ENCODE data around the gene NAA40. TPM values are rescaled to one million over a fixed set of nuclear protein-coding genes. Genes with fewer than 3 reads are reported as not detected.

Gene NAA40
- total RNA-seq, 1 donor from 2014 or later, result 19.7 TPM

GRCh38 chr11:63979426-63979825 lies 40.6 kb downstream of the NAA40 start:
- H3K4me1 ChIP-seq, result peaks cover 64% of the 10 kb centered on the region
- H3K36me3 ChIP-seq, result peaks cover 13% of the 10 kb centered on the region
- TF ChIP-seq CTCF (IDR thresholded peaks at IDR 0.05; ENCODE audit: borderline replicate concordance), result no peak
- peak overlapping the region; percentile 11 for H3K27ac ChIP-seq (replicated peaks)
- intact Hi-C loops (cut with micrococcal nuclease), result no loop called here
- no peak for DNase-seq
- H3K9me3 ChIP-seq (replicated peaks), result no peaks in the 10 kb centered on the region
- H3K4me3 ChIP-seq, result no peak overlapping the region
- H3K27me3 ChIP-seq (ENCODE audit: low read depth), result no peaks in the 10 kb centered on the region

DNA sequence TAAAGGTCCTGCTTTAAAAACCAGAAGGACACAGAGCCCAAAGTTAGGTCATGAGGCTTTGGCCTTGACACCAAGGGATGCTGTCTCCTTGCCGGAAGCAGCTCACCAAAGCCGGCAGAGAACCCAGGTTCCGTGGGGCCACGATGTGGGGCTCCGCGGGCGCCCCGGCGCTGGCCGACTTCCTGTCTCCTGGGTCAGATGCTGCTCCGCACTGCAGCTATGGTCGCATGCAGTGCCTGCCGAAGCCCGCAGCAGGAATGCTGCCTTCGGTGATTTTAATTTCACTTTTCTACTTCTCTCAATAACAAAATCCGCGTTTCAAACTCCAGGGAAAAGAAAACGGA lies 47.0 kb downstream of the NAA40 start:
- H3K27ac ChIP-seq (replicated peaks), result peak overlapping the region; percentile 90
- H3K4me3 ChIP-seq, result peak overlapping the region; percentile 97
- peaks cover 48% of the 10 kb centered on the region for H3K4me1 ChIP-seq
- H3K36me3 ChIP-seq, result peaks cover 18% of the 10 kb centered on the region
- H3K9me3 ChIP-seq (replicated peaks), result no peaks in the 10 kb centered on the region
- intact Hi-C loops (cut with micrococcal nuclease), result no loop called here
- no peaks in the 10 kb centered on the region for H3K27me3 ChIP-seq (ENCODE audit: low read depth)
- no peak for TF ChIP-seq CTCF (IDR thresholded peaks at IDR 0.05; ENCODE audit: borderline replicate concordance)
- no peak for DNase-seq

GRCh38 chr11:63986156-63986931 lies 47.5 kb downstream of the NAA40 start, which contains the start of gene OTUB1:
TSS of gene OTUB1 (plus strand) at chr11:63986438. CDS start at chr11:63986457, 19 bp downstream.
- DNase-seq, result peak; percentile 90
- TF ChIP-seq CTCF (IDR thresholded peaks at IDR 0.05; ENCODE audit: borderline replicate concordance), result no peak
- no peaks in the 10 kb centered on the region for H3K27me3 ChIP-seq (ENCODE audit: low read depth)
- peak within 1 kb of the TSS; percentile 90 for H3K27ac ChIP-seq (replicated peaks)
- intact Hi-C loops (cut with micrococcal nuclease), result no loop called here
- peaks cover 24% of the 10 kb centered on the region for H3K36me3 ChIP-seq
- peak within 1 kb of the TSS; percentile 97 for H3K4me3 ChIP-seq
- no peaks in the 10 kb centered on the region for H3K9me3 ChIP-seq (replicated peaks)
- H3K4me1 ChIP-seq, result peaks cover 48% of the 10 kb centered on the region

DNA sequence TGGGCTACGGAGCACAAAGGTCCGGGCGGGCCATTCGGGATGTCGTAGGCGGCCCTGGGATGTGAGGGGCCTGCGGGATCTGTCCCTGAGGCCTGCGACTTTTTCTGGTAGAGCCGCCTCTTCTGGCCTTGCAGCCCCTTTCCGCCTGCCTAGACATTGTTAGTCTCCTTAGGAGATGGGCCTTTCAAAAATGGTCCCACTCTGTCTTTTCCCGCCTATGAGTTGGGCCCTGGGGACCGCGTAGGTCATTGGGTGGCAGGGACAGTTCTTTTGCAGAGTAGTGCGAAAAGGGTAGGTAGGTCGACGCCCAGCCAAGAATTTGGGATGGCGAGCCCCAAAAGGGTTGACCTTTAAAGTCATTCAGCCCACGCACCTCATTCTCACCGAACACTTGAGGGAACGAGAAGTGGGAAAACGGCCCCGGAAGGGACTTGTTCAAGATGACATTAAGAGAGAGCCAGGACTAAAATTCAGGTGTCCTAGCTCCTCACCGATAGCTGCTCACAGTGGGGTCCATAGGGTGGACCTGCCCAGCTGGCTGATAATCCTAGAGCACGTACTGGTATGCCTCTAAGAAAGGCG lies 48.2 kb downstream of the NAA40 start:
- Histone ChIP-seq H3K9me3 (replicated peaks) (no peaks in the 10 kb centered on the region), H3K36me3 (peaks cover 30% of the 10 kb centered on the region), H3K4me1 (peaks cover 43% of the 10 kb centered on the region), H3K27me3 (ENCODE audit: low read depth) (no peaks in the 10 kb centered on the region), H3K27ac (replicated peaks) (peak overlapping the region; percentile 90), H3K4me3 (peak overlapping the region; percentile 97)
- no peak for TF ChIP-seq CTCF (IDR thresholded peaks at IDR 0.05; ENCODE audit: borderline replicate concordance)
- DNase-seq, result no peak
- intact Hi-C loops (cut with micrococcal nuclease), result no loop called here

- TF ChIP-seq CTCF (IDR thresholded peaks at IDR 0.05; ENCODE audit: borderline replicate concordance), result no peak
- Histone ChIP-seq H3K4me3 (no peak overlapping the region), H3K27ac (replicated peaks) (no peak overlapping the region), H3K27me3 (ENCODE audit: low read depth) (no peaks in the 10 kb centered on the region), H3K9me3 (replicated peaks) (no peaks in the 10 kb centered on the region), H3K36me3 (peaks cover 67% of the 10 kb centered on the region), H3K4me1 (peaks cover 32% of the 10 kb centered on the region)
- DNase-seq, result no peak
- intact Hi-C loops (cut with micrococcal nuclease), result no loop called here
These were observed 52.8 kb downstream of the NAA40 start for GRCh38 chr11:63991558-63991957.
